ENCODE results near the gene BST2.

BST2 gene

GRCh38 chr19:17405250-17406045 is at the start of gene BST2:
Gene BST2 (minus strand): TSS chr19:17405630. CDS start chr19:17405575, 55 bp downstream.
- DNase-seq: no peak

- DNase-seq: no peak
Measured at GRCh38 chr19:17454576-17455071, 49.2 kb upstream of the BST2 start.

- DNase-seq: no peak
Measured at GRCh38 chr19:17451820-17452219, 46.4 kb upstream of the BST2 start.

DNA sequence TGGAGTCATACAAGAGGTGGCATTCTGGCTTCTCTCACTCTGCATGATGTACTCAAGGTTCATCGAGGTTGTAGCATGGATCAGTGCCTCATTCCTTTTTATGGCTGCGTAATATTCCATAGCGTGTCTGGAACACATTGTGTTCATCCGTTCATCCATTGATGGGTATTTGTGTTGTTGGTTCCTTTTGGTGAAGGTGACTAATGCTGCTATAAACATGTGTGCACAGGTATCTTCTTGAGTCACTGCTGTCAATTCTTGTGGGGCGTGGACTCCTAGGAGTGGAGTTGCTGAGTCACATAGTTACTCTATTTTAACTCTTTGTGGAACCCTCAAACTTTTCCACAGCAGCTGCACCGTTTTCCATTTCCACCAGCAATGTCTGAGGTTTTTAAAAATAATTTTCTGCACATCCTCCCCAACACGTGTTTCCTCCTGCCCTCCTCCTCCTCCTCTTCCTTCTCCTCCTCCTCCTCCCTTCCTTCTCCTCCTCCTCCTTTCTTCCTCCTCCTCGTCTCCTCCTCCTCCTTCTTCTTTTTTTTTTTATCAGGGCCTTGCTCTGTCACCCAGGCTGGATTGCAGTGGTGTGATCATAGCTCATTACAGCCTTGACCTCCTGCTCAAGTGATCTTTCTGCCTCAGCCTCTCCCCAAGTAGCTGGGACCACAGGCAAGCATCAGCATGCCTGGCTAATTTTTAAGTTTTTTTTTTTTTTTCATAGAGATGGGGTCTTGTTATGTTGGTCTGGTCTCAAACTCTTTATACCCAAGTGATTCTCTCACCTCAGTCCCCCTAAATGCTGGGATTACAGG is 45.0 kb upstream of the BST2 start:
- DNase-seq: no peak

- DNase-seq: no peak
Measured at GRCh38 chr19:17448131-17448967, 42.9 kb upstream of the BST2 start, which contains the start of gene TMEM221. Gene TMEM221 (minus strand): TSS chr19:17448668. CDS start chr19:17448462, 206 bp downstream.

- DNase-seq: no peak
Measured at GRCh38 chr19:17447704-17448130, 42.3 kb upstream of the BST2 start.

- no peak for DNase-seq
Measured at GRCh38 chr19:17445526-17446165, 40.2 kb upstream of the BST2 start.

DNA sequence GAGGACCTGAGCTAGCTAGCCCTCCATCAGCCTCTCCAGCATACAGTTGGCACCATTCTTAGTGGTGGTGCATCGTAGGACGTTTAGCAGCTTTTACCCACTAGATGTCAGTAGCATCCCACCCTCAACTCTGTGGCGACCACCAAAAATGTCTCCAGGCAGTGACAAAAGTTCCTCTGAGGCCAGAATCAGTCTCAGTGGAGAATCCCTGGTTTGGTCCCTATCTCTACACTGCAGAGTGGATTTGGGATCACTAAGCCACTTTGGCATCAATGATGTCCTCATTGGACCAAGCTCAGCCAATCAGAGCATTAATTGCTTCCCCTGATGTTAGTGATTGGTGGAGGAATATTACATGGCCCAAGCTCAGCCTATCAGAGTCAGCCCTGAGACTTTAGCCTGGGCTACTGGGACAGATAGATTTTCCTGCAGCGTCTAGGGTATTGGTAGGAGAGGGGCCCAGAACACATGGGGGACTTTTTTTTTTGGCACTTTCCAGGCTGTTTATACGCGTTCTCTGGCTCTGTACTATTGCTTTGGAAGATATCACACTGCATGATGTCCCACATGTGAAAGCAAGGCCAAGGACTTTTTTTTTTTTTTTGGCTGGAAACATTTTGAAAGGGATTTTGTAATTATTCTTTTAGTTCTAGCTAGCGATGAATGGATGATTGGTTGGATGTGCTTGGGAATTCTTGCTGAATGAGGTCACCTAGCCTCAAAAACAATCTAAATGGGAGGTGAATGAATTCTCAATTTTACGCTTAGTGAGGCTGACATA is 36.0 kb upstream of the BST2 start:
- no peak for DNase-seq

DNA sequence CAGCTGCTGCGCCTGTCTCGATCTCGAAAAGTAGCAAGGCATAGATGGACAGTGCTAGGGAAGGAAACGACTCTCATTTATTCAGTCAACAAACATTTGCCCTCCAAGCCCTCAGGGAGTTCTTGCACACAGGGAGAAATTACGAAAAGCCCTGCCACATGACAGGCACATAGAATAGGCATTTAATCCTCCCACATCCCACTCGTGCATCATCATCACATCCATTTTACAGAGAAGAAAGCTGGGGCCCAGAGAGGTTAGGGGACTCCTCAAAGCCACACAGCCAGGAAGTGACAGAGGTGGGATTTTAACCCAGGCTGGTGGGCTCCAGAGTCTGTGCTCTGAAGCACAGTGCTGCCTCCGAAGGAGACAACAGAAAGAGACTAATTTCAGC is 31.4 kb upstream of the BST2 start:
- DNase-seq: no peak

DNA sequence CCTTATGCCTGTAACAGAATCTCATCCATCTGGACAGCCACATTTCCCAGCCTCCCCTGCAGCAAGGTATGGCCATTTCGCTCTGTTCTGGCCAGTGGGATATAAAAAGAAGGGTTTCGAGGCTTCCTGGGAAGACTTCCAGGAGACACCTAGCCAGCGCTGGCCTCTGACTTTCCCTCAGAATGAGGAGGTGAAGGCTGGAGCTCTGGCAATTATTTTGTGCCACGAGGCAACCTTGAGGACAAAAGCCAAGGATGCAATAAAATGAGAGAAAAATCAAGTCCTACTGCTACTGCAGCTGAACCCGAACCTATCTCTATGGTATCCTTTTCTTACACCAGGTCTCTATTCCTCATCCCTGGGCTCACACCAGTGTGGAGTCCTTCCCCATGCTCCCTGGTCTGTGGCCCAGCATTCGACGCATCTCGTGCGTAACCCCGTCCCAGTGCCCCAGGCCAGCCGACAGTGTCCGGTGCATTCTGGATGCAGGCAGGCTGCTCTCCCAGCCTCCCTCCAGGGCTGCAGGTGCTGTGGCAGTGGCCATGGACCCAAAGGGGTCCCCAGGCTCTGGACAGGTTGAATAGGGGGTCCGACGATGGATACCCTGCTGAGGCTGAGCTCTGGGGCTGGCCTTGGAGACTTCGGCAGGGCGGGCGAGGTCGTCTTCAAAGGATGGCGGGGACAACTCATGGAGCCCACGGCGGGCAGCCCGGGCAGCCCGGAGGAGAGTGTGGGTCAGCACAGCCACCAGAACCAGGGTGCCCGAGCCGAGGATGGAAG is 30.9 kb upstream of the BST2 start:
- DNase-seq: no peak

GRCh38 chr19:17435218-17435617 is 29.8 kb upstream of the BST2 start:
- no peak for DNase-seq

GRCh38 chr19:17431417-17431816 is 26.0 kb upstream of the BST2 start:
- no peak for DNase-seq

- DNase-seq: no peak
Measured at GRCh38 chr19:17429641-17430113, 24.2 kb upstream of the BST2 start.

DNA sequence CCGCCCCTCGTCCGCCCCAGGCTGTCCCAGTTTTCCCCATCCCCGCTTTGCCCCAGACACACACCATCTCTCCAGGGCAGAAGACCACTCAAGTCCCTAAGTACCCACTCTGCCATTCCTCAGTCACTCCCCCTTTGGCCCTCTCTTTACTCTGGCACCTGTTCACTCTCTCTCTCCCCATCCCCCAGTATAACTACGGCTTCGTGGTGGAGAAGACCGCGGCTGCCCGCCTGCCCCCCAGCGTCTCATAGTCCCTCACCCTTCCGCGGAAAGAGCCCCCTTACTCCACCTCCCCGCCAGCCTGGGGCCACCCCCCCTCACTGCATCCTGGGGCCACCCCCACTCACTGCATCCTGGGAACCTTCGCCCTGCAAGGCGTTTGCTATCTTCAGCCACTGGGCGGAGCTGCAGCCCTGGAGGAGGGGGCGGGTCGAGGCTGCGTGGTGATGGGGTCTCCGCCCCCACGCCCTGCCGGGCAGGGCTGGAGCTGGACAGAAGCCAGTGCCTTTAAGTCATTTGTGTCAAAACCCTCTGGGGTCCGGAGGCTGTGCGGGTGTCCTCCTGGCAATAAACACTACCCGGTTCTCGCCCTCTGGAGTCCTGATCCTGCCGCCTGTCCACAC is 19.4 kb upstream of the BST2 start:
- peak; percentile 71 for DNase-seq

GRCh38 chr19:17423429-17424208 is 18.2 kb upstream of the BST2 start:
- no peak for DNase-seq

- no peak for DNase-seq
Measured at GRCh38 chr19:17421942-17422341, 16.5 kb upstream of the BST2 start.

GRCh38 chr19:17420475-17420924 is 15.1 kb upstream of the BST2 start:
- no peak for DNase-seq

- DNase-seq: peak; percentile 98
Measured at GRCh38 chr19:17419621-17420474, 14.4 kb upstream of the BST2 start, which contains the start of gene MVB12A. Gene MVB12A (plus strand): TSS chr19:17420047. CDS start chr19:17420136, 89 bp downstream.
